Endothelial cell of umbilical vein (primary cell): ENCODE results near the gene HOXD8. TPM values are rescaled to one million over a fixed set of nuclear protein-coding genes. Genes with fewer than 3 reads are reported as not detected.

Experiments
- BruUV-seq: library from RNA; stranded (reverse); fragments of 400-500 nt; replicated peaks from 2 replicates; lab custom pipeline; 2021; lab: Mats Ljungman, UMichigan
- CTCF ChIA-PET: fragments of 300-600, 350-600 bp; sonication (Branson Sonifier 250); formaldehyde crosslinking; loops from one replicate; lab custom pipeline; 2021; ENCODE audit warnings: antibody characterized with exemption, inconsistent platforms; lab: Charles Lee
- POLR2A ChIA-PET: fragments of 300-600, 350-600 bp; sonication (Branson Sonifier 250); formaldehyde crosslinking; loops from one replicate; lab custom pipeline; 2021; ENCODE audit warnings: antibody characterized with exemption, inconsistent platforms; lab: Charles Lee
- DNase-seq: peaks from one replicate; pipeline ENCODE4 v3.0.0-alpha.2; 2011; ENCODE audit warnings: low read depth, low spot score
- FAIRE-seq: peaks from 2 replicates; lab custom pipeline; 2011; peaks lifted over from hg19 to GRCh38; lab: Jason Lieb, UNC
- H2AFZ ChIP-seq: 2 replicates; pipeline ENCODE4 v1.6.0; 2012; ENCODE audit warnings: low read depth, low read length, control low read depth, inconsistent platforms
- H3K27ac ChIP-seq: 2 replicates; pipeline ENCODE4 v1.5.1; 2011; ENCODE audit warnings: low read depth, mild to moderate bottlenecking, control low read depth, low read length, moderate library complexity; ENCODE audit not compliant: insufficient read depth
- H3K27me3 ChIP-seq, 2 experiments: 2 replicates each; pipeline versions ENCODE4 v1.6.0 to v1.6.1; 2011; ENCODE audit warnings: low read length in 2 of 2, mixed read lengths in 1 of 2; ENCODE audit not compliant: control insufficient read depth in 2 of 2, insufficient read depth in 2 of 2
- H3K36me3 ChIP-seq, 2 experiments: 2 replicates in 1 of 2; 3 replicates in 1 of 2; pipeline ENCODE4 v1.5.1; 2011; ENCODE audit warnings: low read length in 2 of 2, mild to moderate bottlenecking in 1 of 2, moderate library complexity in 1 of 2; ENCODE audit not compliant: control insufficient read depth in 2 of 2, insufficient read depth in 2 of 2; ENCODE audit errors: extremely low read depth in 1 of 2
- H3K4me1 ChIP-seq: 3 replicates; pipeline ENCODE4 v1.5.1; 2011; ENCODE audit warnings: mild to moderate bottlenecking, low read length; ENCODE audit not compliant: control insufficient read depth, insufficient read depth; ENCODE audit errors: extremely low read depth
- H3K4me2 ChIP-seq: 2 replicates; pipeline ENCODE4 v1.6.1; 2011; ENCODE audit warnings: low read length, control low read depth, mixed read lengths; ENCODE audit not compliant: insufficient read depth
- H3K4me3 ChIP-seq, 3 experiments: fragments of 200-600 bp in 1 of 3; sonication (generic), shearing (Covaris generic) in 1 of 3; replicated peaks in 1 of 3; 2 replicates each; pipeline ENCODE4 v1.5.1; 2011 to 2016; ENCODE audit warnings: control low read depth in 3 of 3, low read length in 3 of 3, mild to moderate bottlenecking in 2 of 3, inconsistent platforms in 1 of 3, low read depth in 1 of 3, moderate library complexity in 1 of 3; ENCODE audit not compliant: insufficient read depth in 1 of 3
- H3K79me2 ChIP-seq: 2 replicates; pipeline ENCODE4 v1.6.0; 2012; ENCODE audit warnings: low read length, inconsistent platforms; ENCODE audit not compliant: control insufficient read depth, insufficient read depth
- H3K9ac ChIP-seq: replicated peaks from 2 replicates; pipeline ENCODE3; 2011; ENCODE audit warnings: low read length, control low read depth; ENCODE audit not compliant: insufficient read depth; ENCODE audit errors: extremely low read depth
- H3K9me1 ChIP-seq: replicated peaks from 3 replicates; pipeline ENCODE4 v1.6.0; 2011; ENCODE audit warnings: mild to moderate bottlenecking, low read length; ENCODE audit not compliant: control insufficient read depth, insufficient read depth; ENCODE audit errors: extremely low read depth
- H3K9me3 ChIP-seq: replicated peaks from 2 replicates; pipeline ENCODE4 v1.5.1; 2012; ENCODE audit warnings: low read length, inconsistent platforms; ENCODE audit not compliant: control insufficient read depth, insufficient read depth
- H4K20me1 ChIP-seq: replicated peaks from 2 replicates; pipeline ENCODE3; 2011; ENCODE audit warnings: mild to moderate bottlenecking, low read length; ENCODE audit not compliant: control insufficient read depth, insufficient read depth; ENCODE audit errors: extremely low read depth
- EZH2 ChIP-seq: IDR thresholded peaks from 2 replicates; pipeline ENCODE4 v1.6.1; 2012; ENCODE audit warnings: borderline replicate concordance, low read depth, mild to moderate bottlenecking, moderate library complexity, low read length, inconsistent platforms; ENCODE audit not compliant: severe bottlenecking
- FOS ChIP-seq: IDR thresholded peaks from 2 replicates; pipeline ENCODE4 v1.6.1; 2011; ENCODE audit warnings: mild to moderate bottlenecking, low read length, moderate library complexity, borderline replicate concordance; ENCODE audit not compliant: insufficient read depth
- GATA2 ChIP-seq: IDR thresholded peaks from 2 replicates; pipeline ENCODE4 v1.7.0; 2011; ENCODE audit warnings: low read depth, mild to moderate bottlenecking, moderate library complexity, mixed read lengths, low read length; ENCODE audit not compliant: insufficient read length, insufficient read depth
- dilution Hi-C: fragments of 300-500 bp; cut with MboI; formaldehyde crosslinking; loops from one replicate; pipeline ENCODE4 v1.15.0; 2019; ENCODE audit warnings: low sequenced_read_pairs; ENCODE audit not compliant: extremely low pct_ligation_motif_present
- intact Hi-C: fragments of 100-400 bp; cut with micrococcal nuclease; formaldehyde crosslinking; loops from one replicate; pipeline ENCODE4 v1.10.0; 2022
- polyA plus RNA-seq, 4 experiments: library from polyadenylated mRNA; depleted of rRNA in 3 of 4; stranded (reverse) in 3 of 4; unstranded in 1 of 4; fragments of >200 nt; gene quantifications; 2 replicates each; pipeline versions ENCODE4 v1.2.1 to v1.2.3, GENCODE V29; 2011 to 2012; ENCODE audit warnings: missing spikeins in 1 of 4
- total RNA-seq: library from RNA; stranded (reverse); gene quantifications from 2 replicates; pipeline ENCODE4 v1.2.3, GENCODE V29; 2021
- TF ChIP-seq, protein P1 (sequence below): IDR thresholded peaks from 2 replicates; pipeline ENCODE4 v1.6.1; 2011; ENCODE audit not compliant: insufficient read depth, insufficient read length

Gene HOXD8
- total and polyA plus RNA-seq, 2 donors (not counting 3 experiments of a cell fraction or from before 2014, with no cell fraction given): 6.4 to 15.6 TPM

GRCh38 chr2:176117162-176117822 lies 12.2 kb upstream of the HOXD8 start:
- Histone ChIP-seq H3K9me3 (no peaks in the 10 kb centered on the region), H3K4me2 (no peak overlapping the region), H3K4me1 (peaks cover 9% of the 10 kb centered on the region), H3K27me3 (peaks cover 80 to 98% of the 10 kb centered on the region in 2 experiments), H3K4me3 (no peak overlapping the region), H3K9me1 (no peaks in the 10 kb centered on the region), H3K79me2 (no peaks in the 10 kb centered on the region), H2AFZ (no peak overlapping the region), H3K36me3 (no peaks in the 10 kb centered on the region), H4K20me1 (no peaks in the 10 kb centered on the region), H3K9ac (no peak overlapping the region), H3K27ac (no peak overlapping the region)
- FAIRE-seq: no peak
- TF ChIP-seq, protein P1, sequence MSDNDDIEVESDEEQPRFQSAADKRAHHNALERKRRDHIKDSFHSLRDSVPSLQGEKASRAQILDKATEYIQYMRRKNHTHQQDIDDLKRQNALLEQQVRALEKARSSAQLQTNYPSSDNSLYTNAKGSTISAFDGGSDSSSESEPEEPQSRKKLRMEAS: no peak
- TF ChIP-seq EZH2: peak; percentile 87
- BruUV-seq: no TSS peak
- intact Hi-C loops: no loop called here
- dilution Hi-C loops: no loop called here
- DNase-seq: no peak
- CTCF ChIA-PET: interaction anchor here (1.0 to 2.2 kb wide), 11 partner anchors 10 to 1031 kb away, joined by 4 to 16 read pairs (median 5); no protein-coding TSS in a partner anchor
- POLR2A ChIA-PET: interaction anchor here (0.5 kb wide), 1 partner anchor 231 kb away, joined by 3 read pairs; no protein-coding TSS in a partner anchor

- H3K27me3 ChIP-seq: peaks cover 74 to 91% of the 10 kb centered on the region in 2 experiments
- DNase-seq (no peak), FAIRE-seq (no peak)
- no peaks in the 10 kb centered on the region for H3K9me1 ChIP-seq
- no peak overlapping the region for H3K9ac ChIP-seq
- H4K20me1 ChIP-seq: no peaks in the 10 kb centered on the region
- H3K79me2 ChIP-seq: no peaks in the 10 kb centered on the region
- no peaks in the 10 kb centered on the region for H3K9me3 ChIP-seq
- peaks cover 11% of the 10 kb centered on the region for H3K4me1 ChIP-seq
- TF ChIP-seq GATA2 (no peak), FOS (no peak), EZH2 (peak; percentile 84)
- H3K4me2 ChIP-seq: no peak overlapping the region
- no peak overlapping the region for H3K27ac ChIP-seq
- intact Hi-C loops: no loop called here
- no peak overlapping the region for H2AFZ ChIP-seq
- POLR2A ChIA-PET: interaction anchor here (0.5 kb wide), 1 partner anchor 230 kb away, joined by 3 read pairs; no protein-coding TSS in a partner anchor
- no TSS peak for BruUV-seq
- CTCF ChIA-PET: interaction anchor here (1.0 to 2.2 kb wide), 11 partner anchors 9 to 1031 kb away, joined by 4 to 16 read pairs (median 5); no protein-coding TSS in a partner anchor
- dilution Hi-C loops: no loop called here
- no peak overlapping the region for H3K4me3 ChIP-seq
- H3K36me3 ChIP-seq: no peaks in the 10 kb centered on the region
These were observed 11.6 kb upstream of the HOXD8 start for GRCh38 chr2:176117823-176118371.
